Activated CD8-positive, alpha-beta memory T cell treated with anti-CD3 and anti-CD28 coated beads for 4 hours (primary cell): ENCODE measurements around the gene CAV3.

Source experiments
- DNase-seq, 2 donors: peaks; one replicate each; pipeline ENCODE4 v3.0.0-alpha.2; 2020; ENCODE audit warnings: low read depth in 2 of 2

CAV3 gene

DNA sequence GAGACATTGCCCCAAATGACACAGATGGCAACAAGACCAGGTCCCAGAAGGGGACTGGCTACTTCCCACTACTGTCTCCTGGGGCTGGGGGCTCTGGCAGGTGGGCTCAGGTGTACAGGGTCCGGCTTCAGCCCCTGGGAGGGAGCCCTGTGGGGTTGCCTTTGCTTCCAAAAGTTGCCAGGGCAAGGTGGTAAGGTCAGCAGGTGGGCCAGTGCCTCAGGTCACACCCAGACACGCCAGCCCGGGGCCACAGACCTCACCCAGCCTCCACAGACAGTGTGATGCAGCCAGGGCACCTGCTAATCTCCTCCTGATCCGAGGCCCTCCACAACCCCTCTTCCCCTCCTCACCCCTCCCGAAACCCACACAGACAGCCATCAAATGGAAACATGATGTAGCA lies 28.3 kb downstream of the CAV3 start:
- DNase-seq = no peak

DNA sequence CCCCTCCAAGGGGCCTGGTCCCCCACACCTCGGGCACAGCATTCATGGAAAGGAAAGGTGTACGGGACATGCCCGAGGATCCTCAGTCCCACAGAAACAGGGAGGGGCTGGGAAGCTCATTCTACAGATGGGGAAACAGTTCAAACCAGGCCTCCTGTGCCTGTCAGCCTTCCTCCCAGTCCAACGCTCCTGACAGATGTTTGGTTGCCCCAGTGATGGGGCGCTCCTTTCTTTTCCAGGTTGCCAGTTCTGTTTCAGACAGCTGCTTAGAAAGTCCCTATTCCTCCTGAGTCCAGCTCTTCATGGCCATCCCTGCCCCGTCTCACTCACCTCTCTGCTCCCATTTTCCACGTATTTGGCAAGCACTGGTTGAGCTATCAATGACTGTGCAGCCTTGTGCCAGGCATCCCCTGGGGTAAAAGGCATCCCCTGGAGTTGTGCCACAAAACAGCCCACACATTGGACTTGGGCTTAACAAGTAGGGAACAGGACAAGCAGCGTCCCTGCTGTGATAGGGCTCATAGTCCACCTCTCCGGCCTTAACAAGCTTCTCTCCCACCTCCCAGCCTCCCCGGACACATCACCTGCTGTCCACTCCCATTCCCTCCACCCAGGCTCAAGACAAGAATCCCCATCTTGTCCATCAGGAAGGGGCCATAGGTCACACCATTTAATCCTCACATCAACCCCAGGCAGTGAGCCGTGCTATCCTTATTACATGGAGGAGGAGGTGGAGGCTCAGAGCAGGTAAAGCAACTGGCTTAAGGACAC lies 29.2 kb downstream of the CAV3 start:
- DNase-seq = no peak

DNA sequence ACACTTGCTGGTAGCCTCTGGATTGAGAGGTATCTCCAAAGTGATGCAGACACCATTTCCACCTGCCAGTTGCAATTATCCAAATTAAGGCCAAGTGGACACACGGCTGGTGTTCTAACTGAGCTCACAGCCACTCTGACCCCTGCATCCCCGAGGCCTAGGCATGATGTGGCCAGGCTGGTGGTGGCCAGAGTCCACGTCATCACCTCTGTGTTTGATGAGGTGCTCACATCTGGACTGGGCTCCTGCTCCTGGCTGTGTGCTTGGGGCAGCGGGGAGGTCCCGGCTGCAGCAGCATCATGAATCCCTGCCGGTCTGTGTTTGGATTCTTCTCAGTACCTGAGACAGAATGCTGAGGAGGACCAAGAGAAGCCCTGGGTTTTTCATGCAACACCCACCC lies 30.9 kb downstream of the CAV3 start:
- DNase-seq = no peak

DNA sequence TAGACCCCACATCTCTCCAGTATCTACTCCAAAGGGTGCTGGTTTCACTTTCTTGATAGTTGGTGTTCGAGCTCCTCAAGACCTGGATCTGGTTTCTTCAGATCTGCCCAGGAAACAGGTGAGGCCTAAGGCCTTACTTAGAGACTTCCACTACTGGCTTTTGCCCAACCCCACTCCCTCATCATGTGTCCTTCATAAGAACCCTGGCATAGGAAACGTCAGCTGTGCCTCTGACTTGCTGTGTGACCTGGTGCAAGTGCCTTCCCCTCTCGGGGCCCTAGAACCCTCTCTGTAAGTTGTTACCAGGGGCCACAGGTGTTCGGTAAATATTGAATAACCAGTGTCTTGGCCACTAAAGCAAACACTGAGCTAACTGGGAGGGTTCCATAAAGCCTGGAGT lies 31.9 kb downstream of the CAV3 start:
- no peak for DNase-seq

DNA sequence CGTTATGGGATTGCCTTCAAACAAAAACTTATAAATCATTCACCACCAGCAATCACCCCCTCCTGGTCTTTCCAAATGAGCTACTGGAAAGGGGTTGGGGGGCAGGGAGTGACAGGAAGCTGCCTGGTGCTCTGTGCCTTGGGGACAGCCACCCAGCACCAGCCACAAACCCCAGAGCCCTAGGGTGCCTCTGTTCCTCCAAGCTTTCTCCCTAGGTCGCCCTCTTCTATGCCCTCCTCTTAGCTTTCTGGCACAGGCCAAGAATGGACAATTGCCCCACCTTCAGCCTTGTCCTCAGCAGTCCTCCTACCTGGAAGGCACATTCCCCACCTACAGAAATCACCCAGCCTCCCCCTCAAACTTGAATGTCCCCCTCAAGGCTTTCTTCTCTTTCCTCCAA lies 32.5 kb downstream of the CAV3 start:
- no peak for DNase-seq

DNA sequence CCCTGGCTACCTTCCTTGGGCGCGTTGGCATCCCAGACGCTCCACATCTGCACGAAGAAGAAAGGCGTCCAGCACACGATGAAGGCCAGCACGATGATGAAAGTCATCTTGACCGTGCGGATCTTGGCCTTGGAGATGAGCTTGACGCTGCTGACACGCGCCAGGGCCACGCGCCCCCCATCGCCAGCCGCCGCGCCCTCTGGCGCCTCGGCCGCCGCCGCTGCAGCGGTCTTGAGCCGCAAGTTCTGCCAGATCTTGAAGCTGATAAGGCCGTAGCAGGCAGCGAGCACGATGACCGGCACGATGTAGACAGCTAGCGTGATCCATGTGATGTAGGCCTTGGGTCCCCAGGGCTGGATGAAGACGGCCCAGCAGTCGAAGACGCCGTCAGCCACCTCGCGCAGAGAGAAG lies 33.7 kb downstream of the CAV3 start:
- DNase-seq = no peak

DNA sequence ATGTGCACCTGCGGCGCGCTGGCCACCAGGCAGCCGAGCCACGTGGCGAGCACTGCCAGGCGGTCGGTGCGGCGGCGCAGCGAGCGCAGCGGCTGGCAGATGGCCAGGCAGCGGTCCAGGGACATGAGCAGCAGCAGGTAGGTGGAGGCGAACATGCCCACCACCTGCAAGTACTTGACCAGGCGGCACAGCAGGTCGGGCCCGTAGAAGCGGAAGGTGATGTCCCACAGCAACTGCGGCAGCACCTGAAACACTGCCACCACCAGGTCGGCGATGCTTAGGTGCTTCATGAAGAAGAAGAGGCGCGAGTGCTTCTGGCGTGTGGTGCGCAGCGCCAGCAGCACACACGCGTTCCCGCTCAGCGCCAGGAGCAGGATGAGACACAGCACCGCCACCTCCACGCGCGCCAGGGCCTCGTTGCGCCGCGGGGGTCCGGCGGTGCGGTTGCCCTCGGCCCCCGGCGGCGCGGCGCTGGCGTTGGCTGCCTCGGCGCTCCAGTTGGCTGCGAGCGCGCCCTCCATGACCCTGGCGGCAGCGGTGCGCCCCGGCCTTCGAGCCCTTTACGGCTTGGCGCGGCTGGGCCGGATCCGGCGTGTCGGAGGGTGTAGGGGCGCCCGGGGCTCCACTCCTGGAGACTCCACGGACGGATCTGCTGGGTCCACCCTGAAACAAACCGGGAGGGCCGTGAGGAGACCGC lies 34.2 kb downstream of the CAV3 start:
- no peak for DNase-seq

DNA sequence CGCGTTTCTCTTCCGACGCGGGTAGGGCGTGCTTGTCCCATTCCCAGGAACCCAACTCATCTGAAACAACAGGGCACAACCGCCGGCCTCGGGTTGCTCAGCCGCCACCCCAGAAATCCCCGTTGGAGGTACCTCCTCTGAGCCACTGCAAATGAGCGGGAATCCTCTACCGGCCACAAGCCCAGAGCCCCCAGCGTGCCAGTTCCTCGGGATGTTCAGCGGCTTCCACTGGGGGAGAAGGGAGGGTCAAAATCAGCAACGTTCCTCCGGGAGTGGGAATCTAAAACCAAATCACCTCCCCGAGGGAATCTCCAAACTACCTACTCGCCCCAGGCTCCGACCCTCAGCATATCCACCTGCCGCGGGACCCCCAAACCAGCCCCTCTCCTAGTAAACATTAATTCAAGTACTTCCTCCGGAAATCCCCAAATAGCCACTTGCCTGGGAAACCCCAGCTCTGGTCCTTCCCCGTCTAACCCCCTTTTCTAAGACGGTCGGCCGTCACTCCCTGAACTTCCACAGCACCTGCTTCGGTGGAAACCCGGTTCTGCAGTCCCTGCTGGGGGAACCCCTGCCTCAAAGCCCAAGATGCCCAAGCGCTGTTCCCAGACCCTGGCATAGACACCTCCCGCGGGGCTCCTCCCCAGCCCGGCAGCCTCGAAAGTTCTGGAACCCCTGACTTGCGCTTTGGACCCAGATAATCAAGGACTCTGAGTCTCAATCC lies 34.9 kb downstream of the CAV3 start:
- DNase-seq = no peak

DNA sequence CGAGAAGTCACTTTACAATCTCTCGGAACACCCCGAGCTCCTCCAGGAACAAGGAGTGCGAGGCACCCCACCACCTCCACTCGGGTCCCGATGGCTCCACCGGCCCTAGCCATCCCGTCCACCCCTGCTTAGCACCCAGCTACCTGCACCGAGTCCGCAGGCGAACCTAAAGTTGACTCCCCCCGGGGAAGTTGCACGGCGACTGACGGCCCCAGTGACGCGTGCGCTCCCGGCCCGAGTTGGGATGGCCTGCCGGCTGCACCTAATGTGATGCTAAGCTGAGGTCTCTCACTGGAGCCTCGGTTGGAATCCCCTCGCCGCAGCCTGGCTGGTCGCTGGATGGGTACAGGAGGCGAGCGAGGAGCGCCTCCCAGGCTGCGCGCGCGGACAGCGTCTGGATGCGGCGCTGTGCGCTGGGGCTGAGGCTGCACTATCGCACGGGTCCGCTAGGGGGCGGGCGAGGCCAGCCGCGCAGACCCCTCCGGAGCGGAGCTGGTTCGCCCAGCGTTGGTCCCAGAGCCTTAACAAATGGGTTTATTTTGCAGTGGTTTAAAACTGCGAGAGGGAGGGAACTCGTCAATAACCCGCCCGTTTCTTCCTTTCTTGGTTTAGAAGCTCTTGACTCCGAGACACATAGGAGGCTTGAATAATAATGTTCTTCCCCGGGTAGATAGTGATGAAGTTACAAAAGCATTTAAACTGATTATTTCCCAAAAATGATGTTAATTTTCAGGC lies 35.7 kb downstream of the CAV3 start, which contains the start of gene OXTR:
TSS of gene OXTR (minus strand) at position 526 of the 735 bp plus-strand sequence. CDS start 1,426 bp downstream, outside the sequence.
- no peak for DNase-seq

DNA sequence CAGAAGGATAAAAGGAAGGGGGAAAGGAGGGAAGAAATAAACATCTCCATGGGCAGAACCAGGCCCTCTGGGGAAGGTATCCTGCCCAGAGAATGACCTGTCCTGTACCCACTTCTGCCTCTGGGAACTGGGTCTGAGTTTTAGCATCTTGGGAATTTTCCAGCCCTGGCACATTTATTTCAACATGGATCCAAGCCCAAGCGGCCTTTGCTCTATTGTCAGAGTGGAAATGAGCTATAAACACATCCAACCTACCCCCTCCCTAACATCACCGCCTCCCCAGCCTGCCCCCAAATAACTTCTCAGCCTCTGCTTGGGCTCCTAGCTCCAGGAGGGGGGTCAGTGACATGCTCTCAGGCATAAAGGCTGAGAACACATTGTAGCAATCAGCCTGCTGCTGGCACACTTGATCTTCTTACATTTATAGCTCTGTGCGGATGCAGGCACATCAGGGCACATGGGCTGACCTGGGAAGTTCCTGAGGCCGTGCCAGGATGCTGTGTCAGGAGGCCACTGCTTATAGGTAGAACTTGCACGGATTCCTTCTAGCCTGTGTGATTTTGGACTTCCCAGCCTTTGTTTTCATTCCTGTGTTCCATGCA lies 40.4 kb downstream of the CAV3 start:
- DNase-seq = no peak

DNA sequence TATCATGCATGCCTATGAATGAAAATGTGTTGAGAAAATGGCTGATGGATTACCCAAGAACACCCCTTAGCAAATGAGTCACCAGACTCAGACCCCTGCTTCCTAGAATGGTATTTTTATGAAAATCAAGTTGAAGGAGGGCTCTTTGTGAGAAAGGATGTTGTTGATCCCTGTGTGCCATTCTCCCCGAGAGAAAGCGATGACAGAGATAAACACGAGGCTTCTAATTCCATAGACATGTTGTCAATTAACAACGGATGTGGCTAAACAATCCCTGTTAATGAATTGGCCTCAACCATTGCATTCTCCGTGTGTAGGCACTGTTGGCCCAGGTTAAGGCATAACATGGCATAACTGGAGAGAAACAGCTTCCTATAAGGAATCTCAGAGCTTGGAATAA lies 41.6 kb downstream of the CAV3 start:
- DNase-seq = no peak

DNA sequence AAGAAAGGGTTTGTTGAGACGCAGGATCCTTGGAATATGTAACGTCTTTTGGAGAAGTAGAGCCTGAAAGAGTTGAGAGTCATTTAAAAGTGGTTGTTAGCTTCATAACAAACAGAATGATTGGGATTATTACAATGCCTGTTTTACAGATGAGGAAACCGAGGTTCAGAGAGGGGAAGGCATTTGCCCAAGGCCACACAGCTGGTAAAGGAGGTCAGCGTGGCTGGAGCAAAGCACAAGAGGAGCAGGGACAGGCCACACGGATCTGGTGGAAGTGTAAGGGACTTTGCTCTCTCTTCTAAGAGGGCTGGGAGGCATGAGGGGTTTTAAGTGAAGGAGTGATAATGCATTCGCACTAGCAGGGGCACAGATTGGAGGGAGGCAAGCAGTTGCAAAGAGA lies 42.0 kb downstream of the CAV3 start:
- no peak for DNase-seq

DNA sequence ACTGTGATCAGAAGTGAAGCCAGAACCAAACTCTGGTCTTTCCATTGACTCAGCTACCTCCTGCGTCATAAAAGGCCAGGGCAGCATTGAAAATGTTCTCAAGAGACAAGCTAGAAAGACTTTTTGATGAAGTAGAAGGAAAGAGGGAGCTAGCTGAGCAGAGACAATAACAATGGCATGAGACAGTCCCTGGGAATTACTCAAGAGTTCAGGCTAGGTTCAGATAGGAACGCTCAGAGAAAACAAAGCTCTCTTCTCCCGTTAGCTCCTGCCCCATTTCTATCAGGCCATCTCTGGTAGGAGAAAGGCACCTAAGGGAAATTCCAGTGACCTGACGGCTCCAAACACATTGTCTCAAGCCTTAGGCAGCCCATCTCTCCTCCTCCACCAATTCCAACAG lies 42.8 kb downstream of the CAV3 start:
- no peak for DNase-seq

DNA sequence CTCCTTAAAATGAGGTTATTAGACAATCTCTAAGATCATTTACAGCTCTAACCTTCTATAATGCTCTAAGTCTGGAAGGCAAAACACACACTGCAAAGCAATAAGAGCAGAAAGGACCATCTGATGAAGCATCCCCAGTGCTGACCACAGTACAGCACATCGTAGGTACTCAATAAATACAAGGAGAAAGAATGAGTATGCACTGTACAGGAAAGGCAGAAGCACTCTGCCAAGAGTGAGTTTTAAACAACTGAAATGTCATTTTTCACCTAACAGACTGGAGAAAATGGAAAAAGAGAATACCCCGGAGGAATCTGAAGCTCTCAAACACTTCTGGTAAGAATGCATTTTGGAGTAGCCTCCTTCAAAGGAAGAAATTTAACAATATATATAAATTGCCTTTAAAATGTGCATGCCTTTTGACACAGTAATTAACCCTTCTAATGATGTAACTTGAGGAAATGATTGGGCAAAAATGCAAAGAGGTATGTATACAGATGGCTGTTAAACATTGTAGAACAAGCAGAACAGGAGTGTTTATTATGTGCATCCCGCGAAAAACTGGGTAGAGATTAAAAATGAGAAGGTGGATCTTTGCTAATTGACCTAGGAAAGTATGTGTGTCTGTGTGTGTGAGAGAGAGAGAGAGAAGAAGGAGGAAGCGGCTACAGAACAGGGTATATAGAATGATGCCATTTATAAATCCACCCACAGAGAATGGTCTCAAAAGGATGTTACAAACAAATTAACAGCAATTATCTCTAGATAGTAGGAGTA lies 43.8 kb downstream of the CAV3 start:
- no peak for DNase-seq

DNA sequence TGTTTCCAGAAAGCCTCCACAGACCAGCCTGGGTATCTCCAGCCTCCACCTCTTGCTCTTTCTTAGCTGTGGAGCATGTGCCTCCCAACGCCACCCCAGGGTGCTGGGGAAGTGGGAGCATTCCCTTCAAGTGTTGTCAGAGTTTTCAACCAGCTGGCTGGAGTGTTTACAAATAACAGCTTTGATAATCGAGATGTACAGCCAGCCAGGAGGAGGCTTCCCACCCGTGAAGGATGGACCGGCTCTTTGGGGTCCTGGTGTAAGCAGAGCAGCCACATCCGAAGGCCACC lies 44.3 kb downstream of the CAV3 start:
- DNase-seq = no peak

DNA sequence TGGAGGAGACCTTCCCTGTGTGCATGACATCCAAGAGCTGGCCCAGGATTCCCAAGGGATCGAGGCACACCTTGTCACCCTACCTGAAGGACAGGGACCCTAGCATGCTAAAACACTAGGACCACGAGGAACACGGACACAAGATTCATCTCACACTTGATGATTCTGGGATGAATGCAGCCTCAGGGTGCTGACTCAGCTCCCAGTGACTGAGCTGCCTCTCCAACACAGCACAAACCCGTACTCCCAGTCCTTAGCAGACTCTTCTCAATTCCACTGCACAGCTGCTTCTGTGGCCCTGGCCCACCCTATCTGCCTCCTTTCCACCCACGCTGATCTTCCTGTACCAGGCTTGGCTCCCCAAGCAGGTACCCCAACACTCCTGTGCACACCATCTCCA lies 44.9 kb downstream of the CAV3 start:
- DNase-seq = no peak

DNA sequence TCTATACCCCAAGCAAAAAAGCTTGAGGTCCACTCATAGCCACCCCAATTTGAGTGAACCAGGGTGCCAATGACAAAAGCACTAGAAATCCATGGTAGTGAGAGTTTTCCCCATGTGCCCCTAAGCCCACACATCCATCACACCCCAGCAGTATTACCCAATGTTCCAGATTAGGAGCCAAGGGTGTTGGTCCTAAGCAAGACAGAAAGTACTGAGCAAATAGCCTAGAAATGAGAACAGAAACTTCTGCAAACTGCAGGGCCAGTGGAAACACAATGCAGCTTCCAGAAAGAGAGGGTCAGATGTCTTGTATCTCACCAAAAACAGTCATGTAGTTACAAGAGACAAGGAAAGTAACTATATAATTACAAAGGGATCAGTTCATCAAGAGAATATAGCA lies 46.7 kb downstream of the CAV3 start:
- DNase-seq = no peak

DNA sequence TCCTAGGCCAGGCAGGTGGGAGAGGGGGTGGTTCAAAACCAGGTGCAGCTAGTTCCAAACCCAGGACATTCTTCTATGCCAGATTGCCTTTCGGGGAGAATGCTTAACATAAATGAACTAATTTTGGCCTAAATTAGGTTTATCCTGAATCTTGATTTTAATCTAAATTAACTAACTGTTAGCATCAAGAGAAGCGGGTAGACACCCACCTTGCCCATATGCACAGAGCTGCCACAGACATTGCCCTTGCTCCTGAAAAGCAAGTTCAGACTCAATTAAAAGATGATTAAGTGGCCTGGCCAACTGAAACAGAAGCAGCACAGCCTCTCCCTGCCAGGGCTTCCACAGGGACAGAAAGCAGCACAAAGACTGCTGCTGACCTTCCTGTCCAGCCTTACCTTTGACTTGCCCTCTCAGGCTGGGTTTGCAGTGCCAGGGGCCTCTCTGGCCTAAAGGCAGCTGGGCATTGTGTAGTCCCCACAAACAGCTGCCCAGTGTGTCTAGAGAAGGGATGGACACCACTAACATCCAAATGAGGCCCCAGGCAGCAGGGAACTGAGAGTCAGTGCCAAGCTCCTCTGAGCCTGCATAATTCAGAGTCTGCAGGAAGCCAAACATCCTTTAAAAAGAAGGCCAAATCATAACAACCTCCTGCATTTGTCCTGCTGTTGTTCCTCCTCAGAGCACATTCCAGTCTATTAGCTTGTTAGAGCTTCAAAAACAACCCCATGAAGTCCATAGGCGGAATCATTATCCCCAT lies 51.3 kb downstream of the CAV3 start:
- DNase-seq = no peak

DNA sequence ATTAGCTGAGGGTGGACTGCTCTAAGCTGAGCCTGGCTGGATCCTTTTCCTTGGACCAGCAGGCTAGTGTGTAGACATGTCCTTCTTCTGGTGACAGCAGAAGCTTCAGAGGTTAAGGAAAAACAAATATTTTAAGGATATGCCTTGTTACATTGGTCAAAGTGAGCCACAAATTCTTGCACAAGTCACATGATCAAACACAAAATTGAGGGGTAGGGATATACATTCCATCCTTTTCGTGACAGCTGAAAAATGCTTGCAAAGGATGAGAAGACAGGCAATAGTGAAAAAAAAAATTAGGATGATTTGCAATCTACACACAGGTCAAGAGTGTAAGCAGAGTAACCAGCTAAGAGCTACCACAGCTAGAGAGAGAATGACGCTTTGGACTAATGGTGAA lies 56.9 kb downstream of the CAV3 start:
- DNase-seq = no peak

DNA sequence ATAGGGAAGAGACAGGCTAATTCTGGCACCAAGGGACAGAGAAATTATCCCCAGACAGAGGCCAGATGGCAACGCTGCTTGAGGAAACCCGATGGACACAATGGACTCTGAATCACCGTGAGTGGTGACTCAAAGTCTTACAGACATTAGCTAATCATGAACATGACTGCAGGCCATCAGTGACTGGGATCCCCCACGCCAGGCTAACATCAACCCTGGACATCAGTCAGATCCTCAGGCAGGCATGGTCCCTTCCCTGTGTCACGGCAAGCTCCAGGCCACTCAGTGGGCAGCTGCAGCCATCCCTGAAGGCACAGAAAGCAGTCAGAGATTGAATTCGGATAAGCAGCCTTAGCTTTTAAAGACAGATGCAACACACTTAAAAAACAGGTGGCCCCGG lies 59.6 kb downstream of the CAV3 start:
- no peak for DNase-seq
